ENCODE data around the gene P3H3. TPM values are rescaled to one million over a fixed set of nuclear protein-coding genes. Genes with fewer than 3 reads are reported as not detected.

P3H3 gene
- total and polyA plus RNA-seq, 9 of the 15 experiments (the other 6 are each of a cell fraction or from before 2014, with no cell fraction given): 0.03 to 15.0 (median 4.8) TPM

- ChIA-PET CTCF (ENCODE audit: low intra/inter-chr PET ratio) (no interaction called here), POLR2A (no interaction called here)
- Histone ChIP-seq H3K9ac (ENCODE audit: insufficient read depth in 1 of 2, low read depth in 2 of 2, low read length in 2 of 2) (peak overlapping the region in 1 of 2 experiments; percentile 45; a peak in 2 of 4 replicates), H3K4me2 (ENCODE audit: insufficient read depth, low read length) (no peak overlapping the region), H3K36me3 (ENCODE audit: control insufficient read depth, insufficient read depth, low read length) (no peaks in the 10 kb centered on the region), H3K79me2 (ENCODE audit: control insufficient read depth, insufficient read depth, low read length) (no peaks in the 10 kb centered on the region), H3K27me3 (ENCODE audit: control insufficient read depth in 2 of 2, insufficient read depth in 2 of 2, low read length in 2 of 2) (peaks cover 0 to 4% of the 10 kb centered on the region in 2 experiments; a peak in 1 of 5 replicates), H3K9me3 (replicated peaks; ENCODE audit: control insufficient read depth, insufficient read depth, low read depth, low read length) (no peaks in the 10 kb centered on the region), H3K27ac (ENCODE audit: extremely low read depth, low read depth, low read length) (no peak overlapping the region), H2AFZ (ENCODE audit: low read depth, low read length) (no peak overlapping the region), H3K4me3 (no peak overlapping the region), H4K20me1 (replicated peaks; ENCODE audit: control insufficient read depth, insufficient read depth, low read length) (no peaks in the 10 kb centered on the region), H3K4me1 (replicated peaks in 1 of 2; ENCODE audit: control insufficient read depth in 2 of 2, insufficient read depth in 2 of 2, low read length in 2 of 2) (peaks cover 8 to 15% of the 10 kb centered on the region in 2 experiments; a peak in 4 of 5 replicates), H3K9me1 (ENCODE audit: control insufficient read depth, insufficient read depth, low read length) (no peaks in the 10 kb centered on the region)
- BruUV-seq (replicated peaks): no TSS peak
- TF ChIP-seq PYGO2 (tag; IDR thresholded peaks at IDR 0.05) (no peak), HNRNPK (IDR thresholded peaks at IDR 0.05; ENCODE audit: low read depth, low read length, poor library complexity, severe bottlenecking) (no peak)
- ATAC-seq: no peak
- no peak for FAIRE-seq
- DNase-seq (ENCODE audit: extremely low read depth in 1 of 4, low spot score in 3 of 4): no peak
- intact Hi-C loops (cut with micrococcal nuclease) (loop anchor here (10.0 kb wide), 2 partner anchors 205 to 265 kb away; partner anchors contain the start of gene IFFO1), in situ Hi-C loops (cut with MboI) (no loop called here)
- WGBS (ENCODE audit: insufficient coverage, low coverage, missing lambda C conversion rate): 56% methylated on average over 6 of the region's 13 CpGs
Measured at GRCh38 chr12:6819106-6820030, 8.8 kb upstream of the P3H3 start.

GRCh38 chr12:6820166-6820565, 8.0 kb upstream of the P3H3 start:
- Histone ChIP-seq H3K9me3 (replicated peaks; ENCODE audit: control insufficient read depth, insufficient read depth, low read depth, low read length) (no peaks in the 10 kb centered on the region), H3K36me3 (ENCODE audit: control insufficient read depth, insufficient read depth, low read length) (no peaks in the 10 kb centered on the region), H3K27ac (ENCODE audit: extremely low read depth, low read depth, low read length) (no peak overlapping the region), H3K79me2 (ENCODE audit: control insufficient read depth, insufficient read depth, low read length) (no peaks in the 10 kb centered on the region), H3K4me3 (no peak overlapping the region), H3K27me3 (ENCODE audit: control insufficient read depth in 2 of 2, insufficient read depth in 2 of 2, low read length in 2 of 2) (peaks cover 0 to 4% of the 10 kb centered on the region in 2 experiments; a peak in 2 of 5 replicates), H4K20me1 (replicated peaks; ENCODE audit: control insufficient read depth, insufficient read depth, low read length) (no peaks in the 10 kb centered on the region), H2AFZ (ENCODE audit: low read depth, low read length) (no peak overlapping the region), H3K4me2 (ENCODE audit: insufficient read depth, low read length) (no peak overlapping the region), H3K9ac (ENCODE audit: insufficient read depth in 1 of 2, low read depth in 2 of 2, low read length in 2 of 2) (peak overlapping the region in 1 of 2 experiments; percentile 35; a peak in 1 of 4 replicates), H3K9me1 (ENCODE audit: control insufficient read depth, insufficient read depth, low read length) (no peaks in the 10 kb centered on the region), H3K4me1 (replicated peaks in 1 of 2; ENCODE audit: control insufficient read depth in 2 of 2, insufficient read depth in 2 of 2, low read length in 2 of 2) (peaks cover 8 to 16% of the 10 kb centered on the region in 2 experiments; a peak in 4 of 5 replicates)
- no TSS peak for BruUV-seq (replicated peaks)
- POLR2A ChIA-PET: no interaction called here
- intact Hi-C loops (cut with micrococcal nuclease) (loop anchor here (10.0 kb wide), 2 partner anchors 205 to 265 kb away; partner anchors contain the start of gene IFFO1), in situ Hi-C loops (cut with MboI) (no loop called here)
- 34% methylated on average over 3 of the region's 5 CpGs for WGBS (ENCODE audit: insufficient coverage, low coverage, missing lambda C conversion rate)
- DNase-seq (ENCODE audit: extremely low read depth in 1 of 4, low spot score in 3 of 4) (no peak), ATAC-seq (no peak), FAIRE-seq (no peak)
- CTCF ChIA-PET (ENCODE audit: low intra/inter-chr PET ratio): no interaction called here
- TF ChIP-seq EHMT2 (IDR thresholded peaks at IDR 0.05) (no peak), HMBOX1 (IDR thresholded peaks at IDR 0.05) (no peak), ILF3 (IDR thresholded peaks at IDR 0.05; ENCODE audit: borderline replicate concordance) (no peak), TAF1 (IDR thresholded peaks at IDR 0.05; ENCODE audit: control insufficient read depth, extremely low read depth, insufficient read depth, low read length, severe bottlenecking) (no peak), ZNF280A (IDR thresholded peaks at IDR 0.05; ENCODE audit: low read depth, partially characterized antibody) (no peak), IRF9 (tag; IDR thresholded peaks at IDR 0.05) (no peak), ZNF830 (CRISPR knock-in tag; IDR thresholded peaks at IDR 0.05) (no peak)

All from K562 (cell line).